HL-60 (cell line): ENCODE results near the gene DPYSL5.

ENCODE experiments used
- DNase-seq, 2 experiments: peaks; one replicate each; pipeline ENCODE4 v3.0.0-alpha.2; 2010 to 2020; ENCODE audit warnings: low read depth in 1 of 2, low spot score in 1 of 2
- H3K27ac ChIP-seq: fragments of 250-450 bp; sonication (Bioruptor Pico); replicated peaks from 2 replicates; pipeline ENCODE4 v1.5.1; 2020; ENCODE audit warnings: mild to moderate bottlenecking, moderate library complexity
- H3K27me3 ChIP-seq: fragments of 250-450 bp; sonication (Bioruptor Pico); 2 replicates; pipeline ENCODE4 v1.5.1; 2021; ENCODE audit warnings: mild to moderate bottlenecking, moderate library complexity; ENCODE audit not compliant: insufficient read depth, poor library complexity, severe bottlenecking
- H3K4me3 ChIP-seq: replicated peaks from 2 replicates; pipeline ENCODE4 v1.5.1; 2011; ENCODE audit warnings: mild to moderate bottlenecking, control low read depth, low read length; ENCODE audit not compliant: insufficient read depth
- CTCF ChIP-seq: IDR thresholded peaks from one replicate; pipeline ENCODE4 v1.5.1; 2011; ENCODE audit warnings: low read length, control low read depth, inconsistent platforms; ENCODE audit not compliant: insufficient read depth
- GABPA ChIP-seq: IDR thresholded peaks from 2 replicates; pipeline ENCODE4 v1.6.1; 2012; ENCODE audit warnings: low read depth
- POLR2AphosphoS5 ChIP-seq: IDR thresholded peaks from 2 replicates; pipeline ENCODE4 v1.6.1; 2012; ENCODE audit warnings: low read depth
- REST ChIP-seq: IDR thresholded peaks from 2 replicates; pipeline ENCODE4 v1.6.1; 2012; ENCODE audit warnings: low read depth; ENCODE audit not compliant: insufficient replicate concordance
- SPI1 ChIP-seq: IDR thresholded peaks from 2 replicates; pipeline ENCODE4 v1.6.1; 2012; ENCODE audit warnings: low read depth, mild to moderate bottlenecking, borderline replicate concordance

Gene DPYSL5

DNA sequence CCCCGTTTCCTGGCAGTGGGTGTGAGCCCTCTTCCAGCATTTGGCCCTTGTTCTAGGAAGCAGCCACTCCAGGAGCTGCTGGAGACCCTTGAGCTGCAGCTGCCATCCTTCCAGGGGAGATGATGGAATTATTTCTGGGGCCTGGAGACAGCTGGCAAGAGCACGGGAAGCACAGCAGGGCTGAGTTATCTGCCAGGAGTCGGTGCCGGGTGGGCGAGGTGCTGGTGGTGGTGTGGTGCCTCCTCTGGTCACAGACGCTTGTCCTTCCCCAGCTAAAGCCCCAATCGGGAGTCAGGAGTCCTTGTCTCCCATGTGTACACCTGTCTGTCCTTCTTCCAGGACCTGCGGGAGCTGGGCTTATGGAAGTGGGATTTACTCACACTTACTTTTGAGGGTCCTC, 36.0 kb downstream of the DPYSL5 start:
- no peak for TF ChIP-seq REST
- TF ChIP-seq CTCF: no peak
- TF ChIP-seq POLR2AphosphoS5: no peak
- no peak for TF ChIP-seq GABPA
- TF ChIP-seq SPI1: no peak
- Histone ChIP-seq H3K4me3 (no peak overlapping the region), H3K27me3 (no peaks in the 10 kb centered on the region), H3K27ac (no peak overlapping the region)
- DNase-seq: no peak

DNA sequence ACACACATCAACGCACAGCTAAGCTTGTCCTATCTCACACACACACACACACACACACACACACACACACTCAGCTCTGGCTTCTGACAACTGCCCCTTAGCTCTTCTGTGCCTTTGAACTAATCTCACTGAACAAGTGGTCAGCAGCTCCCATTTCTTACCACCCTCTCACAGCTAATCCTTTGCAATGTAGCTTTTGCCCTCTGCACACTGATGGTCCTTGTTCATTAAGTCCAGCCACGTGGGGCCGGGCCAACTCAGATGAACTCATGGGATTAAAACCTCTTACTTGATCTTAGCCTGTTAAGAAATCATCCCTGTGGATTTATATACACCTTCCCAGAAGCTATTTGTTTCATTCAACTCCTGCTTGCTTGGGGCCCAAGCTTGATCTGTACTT, 36.6 kb downstream of the DPYSL5 start:
- DNase-seq: no peak
- Histone ChIP-seq H3K4me3 (no peak overlapping the region), H3K27me3 (no peaks in the 10 kb centered on the region), H3K27ac (no peak overlapping the region)
- TF ChIP-seq POLR2AphosphoS5 (no peak), GABPA (no peak), SPI1 (no peak), CTCF (no peak), REST (no peak)

- Histone ChIP-seq H3K4me3 (no peak overlapping the region), H3K27ac (peak overlapping the region; percentile 59), H3K27me3 (no peaks in the 10 kb centered on the region)
- TF ChIP-seq CTCF: no peak
- DNase-seq: no peak
These were observed 37.9 kb downstream of the DPYSL5 start for GRCh38 chr2:26885651-26886329.

DNA sequence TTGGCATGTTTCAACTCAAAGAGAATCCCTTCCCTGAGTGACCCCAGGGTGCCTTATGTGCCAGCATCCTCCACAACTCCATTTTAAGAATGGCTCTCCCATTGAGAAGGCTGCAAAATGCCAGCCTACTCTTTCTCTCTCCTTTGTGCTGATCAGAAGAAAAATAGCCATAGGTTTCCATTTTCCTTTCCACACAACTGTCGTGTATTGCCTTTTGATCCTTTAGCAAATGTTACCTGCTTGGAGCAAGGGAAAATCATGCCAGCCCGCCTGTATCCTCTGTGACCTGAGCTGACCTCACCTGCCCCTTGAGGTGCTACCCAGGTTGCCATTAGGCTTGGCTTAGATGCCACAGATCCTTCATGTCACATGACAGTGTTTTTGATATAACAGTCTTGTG, 38.8 kb downstream of the DPYSL5 start:
- no peaks in the 10 kb centered on the region for H3K27me3 ChIP-seq
- peak overlapping the region; percentile 59 for H3K27ac ChIP-seq
- DNase-seq: no peak
- TF ChIP-seq SPI1: no peak
- no peak overlapping the region for H3K4me3 ChIP-seq
